Lower lobe of right lung (tissue), 2 donors: ENCODE measurements around the gene DDX25. TPM values are rescaled to one million over a fixed set of nuclear protein-coding genes. Genes with fewer than 3 reads are reported as not detected.

ENCODE experiments used
- ATAC-seq, 2 donors: fragments of 200-7000 bp; cut with Tn5 transposase; one replicate each; pipeline ENCODE4 v1.9.1; 2020 to 2022; ENCODE audit warnings: mild to moderate bottlenecking in 2 of 2, moderate library complexity in 2 of 2
- DNase-seq: peaks from one replicate; pipeline ENCODE4 v3.0.0-alpha.2; 2020
- H3K27ac ChIP-seq: fragments of 200-600 bp; one replicate; pipeline ENCODE4 v1.8.0; 2022
- H3K27me3 ChIP-seq: fragments of 200-600 bp; one replicate; pipeline ENCODE4 v1.8.0; 2022; ENCODE audit warnings: low read depth
- H3K36me3 ChIP-seq: fragments of 200-600 bp; one replicate; pipeline ENCODE4 v1.8.0; 2022; ENCODE audit warnings: mild to moderate bottlenecking
- H3K4me1 ChIP-seq: fragments of 200-600 bp; one replicate; pipeline ENCODE4 v1.8.0; 2022
- H3K4me3 ChIP-seq: fragments of 200-600 bp; one replicate; pipeline ENCODE4 v1.8.0; 2022; ENCODE audit warnings: mild to moderate bottlenecking
- H3K9me3 ChIP-seq: fragments of 200-600 bp; one replicate; pipeline ENCODE4 v1.8.0; 2022
- intact Hi-C: fragments of 100-400 bp; cut with DNase I; formaldehyde crosslinking; loops from one replicate; pipeline ENCODE4 v1.11.0; 2022
- total RNA-seq: library from RNA; stranded (reverse); fragmentation: NEBNext Ultra II Directional; extraction: Animal tissue kit (Norgen Biotek cat#: 25700); gene quantifications from one replicate; pipeline ENCODE4 v1.2.1, GENCODE V29; 2021
- TF ChIP-seq, protein P1 (sequence below): fragments of 200-600 bp; IDR thresholded peaks from one replicate; pipeline ENCODE4 v1.8.0; 2022; ENCODE audit warnings: antibody characterized with exemption, mild to moderate bottlenecking
- donor health status: DM: no; HTN: yes; CAD: no; lungs with severe emphysema.

The DDX25 gene
- total RNA-seq, 1 donor from 2014 or later = not detected

DNA sequence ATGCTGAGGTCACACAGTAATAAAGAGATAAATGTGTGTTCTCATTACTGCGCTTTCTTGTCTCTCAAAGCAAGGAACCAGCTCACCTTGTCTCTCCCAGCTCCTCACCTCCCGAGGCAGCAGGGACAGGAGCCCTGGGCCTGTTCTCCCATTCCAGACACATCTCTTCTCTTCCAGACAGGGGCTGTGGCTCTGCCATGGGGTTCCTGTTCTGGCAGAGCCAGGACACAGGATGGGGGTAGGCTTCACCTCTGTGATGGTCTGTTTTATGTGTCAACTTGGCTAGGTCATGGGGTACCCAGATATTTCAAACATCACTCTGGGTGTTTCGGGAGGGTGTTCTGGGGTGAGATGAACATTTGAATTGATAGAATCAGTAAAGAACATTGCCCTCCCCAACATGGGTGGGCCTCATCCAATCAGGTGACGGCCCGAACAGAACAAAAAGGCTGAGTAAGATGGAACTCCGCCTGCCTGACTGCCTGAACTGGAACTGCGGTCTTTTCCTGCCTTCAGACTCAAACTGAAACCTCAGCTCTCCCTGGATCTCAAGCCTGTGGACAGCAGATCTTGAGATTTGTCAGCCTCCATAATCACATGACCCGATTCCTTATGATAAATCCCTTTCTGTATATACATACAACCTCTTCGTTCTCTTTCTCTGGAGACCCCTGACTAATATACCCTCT, 39.5 kb downstream of the DDX25 start:
- no peak overlapping the region for H3K27ac ChIP-seq
- TF ChIP-seq, protein P1, sequence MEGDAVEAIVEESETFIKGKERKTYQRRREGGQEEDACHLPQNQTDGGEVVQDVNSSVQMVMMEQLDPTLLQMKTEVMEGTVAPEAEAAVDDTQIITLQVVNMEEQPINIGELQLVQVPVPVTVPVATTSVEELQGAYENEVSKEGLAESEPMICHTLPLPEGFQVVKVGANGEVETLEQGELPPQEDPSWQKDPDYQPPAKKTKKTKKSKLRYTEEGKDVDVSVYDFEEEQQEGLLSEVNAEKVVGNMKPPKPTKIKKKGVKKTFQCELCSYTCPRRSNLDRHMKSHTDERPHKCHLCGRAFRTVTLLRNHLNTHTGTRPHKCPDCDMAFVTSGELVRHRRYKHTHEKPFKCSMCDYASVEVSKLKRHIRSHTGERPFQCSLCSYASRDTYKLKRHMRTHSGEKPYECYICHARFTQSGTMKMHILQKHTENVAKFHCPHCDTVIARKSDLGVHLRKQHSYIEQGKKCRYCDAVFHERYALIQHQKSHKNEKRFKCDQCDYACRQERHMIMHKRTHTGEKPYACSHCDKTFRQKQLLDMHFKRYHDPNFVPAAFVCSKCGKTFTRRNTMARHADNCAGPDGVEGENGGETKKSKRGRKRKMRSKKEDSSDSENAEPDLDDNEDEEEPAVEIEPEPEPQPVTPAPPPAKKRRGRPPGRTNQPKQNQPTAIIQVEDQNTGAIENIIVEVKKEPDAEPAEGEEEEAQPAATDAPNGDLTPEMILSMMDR = no peak
- H3K4me1 ChIP-seq = no peaks in the 10 kb centered on the region
- intact Hi-C loops = no loop called here
- peaks cover 3% of the 10 kb centered on the region for H3K27me3 ChIP-seq
- H3K4me3 ChIP-seq = no peak overlapping the region
- H3K36me3 ChIP-seq = no peaks in the 10 kb centered on the region
- H3K9me3 ChIP-seq = no peaks in the 10 kb centered on the region
- no peak for ATAC-seq
- DNase-seq = no peak

- Histone ChIP-seq H3K9me3 (no peaks in the 10 kb centered on the region), H3K4me3 (no peak overlapping the region), H3K27me3 (peaks cover 3% of the 10 kb centered on the region), H3K36me3 (no peaks in the 10 kb centered on the region), H3K4me1 (no peaks in the 10 kb centered on the region), H3K27ac (no peak overlapping the region)
- TF ChIP-seq, protein P1 = no peak
- DNase-seq = no peak
- intact Hi-C loops = no loop called here
- ATAC-seq = no peak
Observed at GRCh38 chr11:125944350-125945010, 40.2 kb downstream of the DDX25 start.

DNA sequence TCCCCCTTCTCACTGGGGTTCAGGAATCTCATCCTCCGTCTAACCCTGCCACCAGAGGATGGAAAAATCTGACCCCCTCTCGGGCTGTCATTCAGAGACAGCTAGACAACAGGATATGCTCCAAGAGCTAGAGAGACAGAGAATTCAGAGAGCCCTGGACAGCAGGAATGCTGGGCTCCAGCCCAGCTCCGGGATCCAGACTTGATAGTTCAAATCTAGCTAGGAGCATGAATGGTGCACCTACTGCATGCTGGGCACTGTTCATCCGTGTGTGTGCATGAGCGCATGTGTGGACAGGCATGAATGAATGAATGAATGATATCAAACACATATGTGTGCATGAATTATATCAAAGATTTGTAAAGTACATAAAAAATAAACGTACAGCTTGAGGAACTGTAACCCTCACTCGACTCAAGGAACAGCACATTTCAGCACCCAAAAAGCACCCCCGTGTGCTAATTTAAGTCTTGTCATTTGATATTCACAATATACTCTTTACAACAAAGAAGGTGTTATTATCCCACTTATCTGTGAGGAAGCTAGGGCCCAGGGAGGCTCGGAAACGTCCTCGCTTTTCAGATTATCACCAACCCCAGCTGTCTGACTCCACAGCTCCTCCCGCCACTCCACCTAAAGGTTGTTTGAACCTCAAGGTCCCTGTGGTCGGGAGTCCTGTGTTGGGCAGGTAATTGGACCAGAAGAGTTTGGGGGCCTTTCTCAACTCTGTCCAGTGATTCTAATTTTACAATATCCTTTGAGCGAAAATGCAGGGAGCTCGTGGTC, 40.9 kb downstream of the DDX25 start:
- ATAC-seq = no peak
- intact Hi-C loops = no loop called here
- Histone ChIP-seq H3K4me1 (no peaks in the 10 kb centered on the region), H3K36me3 (no peaks in the 10 kb centered on the region), H3K27me3 (peaks cover 3% of the 10 kb centered on the region), H3K4me3 (no peak overlapping the region), H3K27ac (no peak overlapping the region), H3K9me3 (no peaks in the 10 kb centered on the region)
- TF ChIP-seq, protein P1 = no peak
- no peak for DNase-seq

DNA sequence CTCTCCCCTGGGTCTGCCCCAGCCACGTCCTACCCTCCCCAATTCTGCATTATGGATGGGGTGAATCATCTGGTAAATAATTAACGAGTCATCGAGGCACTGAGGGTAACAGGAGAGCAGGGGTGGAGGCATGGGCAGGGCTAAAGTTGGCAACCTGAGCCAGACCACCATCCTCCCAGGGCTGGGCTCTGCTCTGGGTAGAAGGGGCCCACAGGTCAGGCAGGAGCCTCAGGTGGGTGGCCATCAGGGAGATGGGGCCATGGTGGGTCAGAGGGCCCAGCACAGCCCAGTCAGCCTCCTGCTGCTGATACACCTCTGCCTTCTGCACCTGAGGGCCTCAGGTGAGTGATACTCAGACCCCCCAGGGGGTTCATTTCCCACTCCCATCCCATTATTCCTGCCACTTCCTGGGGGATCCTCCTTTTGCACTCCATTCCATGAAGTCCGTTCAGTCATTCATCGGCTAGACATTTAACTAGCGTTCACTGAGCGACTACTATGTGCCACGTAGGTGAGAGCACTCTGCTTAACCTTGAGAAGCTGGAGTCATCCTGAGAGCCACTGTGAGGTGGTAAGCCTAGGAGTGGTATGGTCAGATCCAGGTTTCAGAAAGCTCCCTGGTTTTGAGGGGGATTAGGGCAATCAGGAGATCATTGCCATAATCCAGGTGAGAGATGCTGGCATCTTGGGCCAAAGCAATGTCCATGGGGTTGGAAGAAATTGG, 41.7 kb downstream of the DDX25 start, which contains the start of gene VSIG10L2:
TSS of gene VSIG10L2 (plus strand) at position 248 of the 724 bp plus-strand sequence. CDS start at position 260, 12 bp downstream.
- no peaks in the 10 kb centered on the region for H3K9me3 ChIP-seq
- no peak within 1 kb of the TSS for H3K27ac ChIP-seq
- ATAC-seq (no peak), DNase-seq (no peak)
- H3K4me1 ChIP-seq = no peaks in the 10 kb centered on the region
- no peaks in the 10 kb centered on the region for H3K36me3 ChIP-seq
- H3K4me3 ChIP-seq = no peak within 1 kb of the TSS
- peaks cover 3% of the 10 kb centered on the region for H3K27me3 ChIP-seq
- intact Hi-C loops = no loop called here
- TF ChIP-seq, protein P1 = no peak
